HG02610 (cell line): ENCODE data around the gene STX18.
"Not testable (repeated sequence)": the region's sequence is repeated elsewhere in the genome, so short reads cannot be mapped to it uniquely, and the experiment has no call there.

Experiments used
- ATAC-seq: cut with Tn5 transposase; IDR thresholded peaks from one replicate; pipeline ENCODE4 v1.9.1; 2021; ENCODE audit warnings: mild to moderate bottlenecking, moderate library complexity; ENCODE audit not compliant: unreplicated experiment

Gene STX18

GRCh38 chr4:4422117-4422516 lies 119.7 kb downstream of the STX18 start:
- ATAC-seq: not testable (repeated sequence)

- ATAC-seq: no peak
Measured at GRCh38 chr4:4421356-4421755, 120.5 kb downstream of the STX18 start.

- ATAC-seq: no peak
Measured at GRCh38 chr4:4420421-4420820, 121.4 kb downstream of the STX18 start.

DNA sequence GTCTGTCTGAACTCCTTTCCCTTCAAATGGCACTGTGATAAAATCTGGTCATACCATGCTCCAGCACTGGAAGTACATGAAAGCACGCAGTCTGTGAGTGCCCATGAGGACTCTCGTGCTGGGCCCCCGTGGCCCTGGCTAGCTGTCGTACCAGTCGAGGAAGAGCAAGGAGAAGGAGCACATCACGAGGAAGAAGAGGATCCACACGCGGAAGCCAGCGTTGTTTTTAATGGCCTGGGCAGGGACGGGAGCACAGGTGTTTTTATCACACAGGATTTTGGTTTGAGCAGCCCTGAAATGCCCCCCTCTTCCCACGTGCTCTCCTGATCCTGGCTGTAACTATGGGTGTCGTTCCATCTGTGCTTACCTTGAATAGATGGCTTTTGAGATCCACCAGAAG lies 122.0 kb downstream of the STX18 start:
- ATAC-seq: no peak

- no peak for ATAC-seq
Measured at GRCh38 chr4:4418676-4419390, 123.0 kb downstream of the STX18 start.

DNA sequence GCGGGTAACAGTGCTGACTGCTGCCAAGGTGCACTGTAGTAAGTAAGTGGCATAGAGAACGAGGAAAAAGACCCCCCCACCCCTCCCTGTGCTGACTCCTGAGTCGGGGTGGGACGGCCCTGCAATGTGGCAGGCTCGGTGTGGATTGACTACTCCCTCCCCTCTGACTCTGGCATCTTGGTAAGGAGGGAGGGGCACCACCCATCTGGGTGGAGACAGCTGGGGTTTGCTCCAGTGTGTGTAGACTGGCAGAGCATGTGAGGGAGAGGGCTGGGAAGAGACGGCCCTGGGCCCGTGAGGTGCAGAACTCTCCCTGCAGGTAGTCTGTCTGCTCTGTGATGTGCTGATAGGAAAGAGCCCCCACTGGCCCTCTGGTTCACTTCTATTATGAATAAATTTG lies 124.0 kb downstream of the STX18 start:
- no peak for ATAC-seq

DNA sequence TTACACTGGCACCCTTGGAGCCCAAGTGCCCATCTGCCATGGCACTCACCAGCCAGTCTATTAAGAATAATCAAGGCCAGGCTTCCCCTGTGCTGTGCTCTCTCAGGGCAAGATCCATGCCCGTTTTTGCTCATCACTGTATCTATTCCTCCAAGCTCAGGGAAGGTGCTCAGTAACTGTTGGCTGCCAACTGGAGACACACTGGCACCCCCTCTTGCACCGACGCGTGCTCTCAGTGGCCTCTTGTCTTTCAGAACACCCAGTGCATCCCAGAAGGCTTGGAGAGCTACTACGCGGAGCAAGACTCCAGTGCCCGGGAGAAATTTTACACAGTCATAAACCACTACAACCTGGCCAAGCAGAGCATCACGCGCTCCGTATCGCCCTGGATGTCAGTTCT lies 124.9 kb downstream of the STX18 start:
- ATAC-seq: no peak

- ATAC-seq: no peak
Measured at GRCh38 chr4:4415806-4416805, 125.7 kb downstream of the STX18 start.

- ATAC-seq: no peak
Measured at GRCh38 chr4:4415107-4415805, 126.6 kb downstream of the STX18 start.

GRCh38 chr4:4413806-4414205 lies 128.0 kb downstream of the STX18 start:
- ATAC-seq: no peak

DNA sequence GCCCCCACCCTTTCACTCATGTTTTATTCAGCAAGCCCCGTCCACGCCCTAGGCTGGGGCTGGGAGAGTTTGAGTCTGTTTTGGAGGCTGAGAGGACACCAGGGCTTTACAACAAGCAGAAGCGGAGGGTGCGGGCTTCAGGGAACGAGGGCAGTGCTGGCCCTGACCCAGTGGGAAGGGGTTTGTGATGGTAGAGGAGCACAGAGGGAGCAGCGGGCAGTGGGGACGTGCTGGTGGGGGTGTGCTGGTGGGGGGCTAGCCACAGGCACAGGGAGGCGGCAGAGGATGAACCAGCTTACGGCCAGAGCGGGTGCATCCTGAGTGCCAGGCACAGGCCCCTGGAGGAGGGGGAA lies 128.5 kb downstream of the STX18 start:
- no peak for ATAC-seq

DNA sequence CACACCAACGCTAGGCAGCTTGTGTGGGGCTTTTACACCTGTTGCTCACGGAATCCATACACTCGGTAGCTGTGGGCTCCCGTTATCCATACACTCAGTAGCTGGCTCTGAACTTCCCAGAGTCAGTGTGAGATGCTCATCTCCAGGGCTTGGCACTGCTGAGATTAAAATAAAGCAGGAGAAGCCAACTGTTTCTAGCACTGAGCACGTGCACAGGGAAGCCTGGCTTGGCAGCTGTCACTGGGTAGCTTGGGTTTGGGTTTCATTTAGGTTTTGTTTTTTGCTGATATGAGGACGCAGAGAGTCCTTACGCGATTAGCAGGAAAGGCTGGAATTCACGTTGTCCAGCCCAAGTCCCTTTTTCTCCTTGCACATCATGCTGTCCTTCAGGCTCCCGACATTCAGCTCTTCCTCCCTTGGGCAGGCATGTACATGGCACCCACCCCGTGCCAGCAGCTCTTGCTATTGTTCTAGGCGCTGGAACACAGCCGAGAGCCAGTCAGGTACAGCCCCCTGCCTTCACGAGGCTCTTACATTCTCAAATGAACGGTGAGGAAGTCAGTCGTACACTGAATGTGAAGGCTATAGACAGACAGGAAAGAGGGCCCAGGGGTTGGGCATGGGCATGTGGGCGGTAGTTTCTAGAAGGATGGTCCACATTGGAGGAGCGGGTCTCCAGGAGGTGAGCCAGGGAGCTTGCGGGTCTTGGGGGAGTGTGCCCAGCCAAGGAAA lies 129.0 kb downstream of the STX18 start:
- ATAC-seq: no peak

GRCh38 chr4:4411906-4412305 lies 129.9 kb downstream of the STX18 start:
- ATAC-seq: no peak

GRCh38 chr4:4410271-4410670 lies 131.6 kb downstream of the STX18 start:
- no peak for ATAC-seq

DNA sequence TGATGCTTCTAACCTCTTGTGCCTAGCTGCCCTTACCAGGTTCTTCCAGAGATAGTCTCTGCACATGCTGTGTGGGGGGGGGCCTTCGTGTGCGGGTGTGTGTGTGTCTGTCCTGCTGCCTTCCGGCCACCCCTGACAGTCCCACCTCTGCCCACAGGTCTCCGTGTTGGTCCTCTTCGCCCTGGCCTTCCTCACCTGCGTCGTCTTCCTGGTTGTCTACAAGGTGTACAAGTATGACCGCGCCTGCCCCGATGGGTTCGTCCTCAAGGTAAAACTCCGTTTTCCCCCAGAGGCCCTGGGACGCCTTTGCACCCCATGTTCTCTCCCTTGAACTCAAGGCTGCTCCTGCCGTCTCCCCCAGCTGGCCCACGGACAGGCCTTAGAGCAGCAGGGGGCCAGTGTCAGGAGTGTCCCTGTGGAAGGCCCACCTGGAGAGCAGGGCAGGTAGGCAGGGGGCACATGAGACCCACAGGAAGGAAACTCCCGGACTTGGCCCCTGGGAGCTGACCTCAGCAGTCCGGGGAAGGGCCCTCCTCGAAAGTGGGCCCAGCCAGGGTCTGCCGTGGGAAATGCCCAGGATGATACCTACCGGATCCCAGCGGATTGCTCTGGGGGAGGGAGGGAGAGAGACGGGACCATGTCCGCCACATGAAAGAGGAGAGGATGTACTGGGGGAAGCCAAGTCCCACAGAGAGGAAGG lies 132.3 kb downstream of the STX18 start:
- ATAC-seq: no peak

- no peak for ATAC-seq
Measured at GRCh38 chr4:4408576-4409335, 133.1 kb downstream of the STX18 start.

- no peak for ATAC-seq
Measured at GRCh38 chr4:4408132-4408523, 133.7 kb downstream of the STX18 start.

- ATAC-seq: no peak
Measured at GRCh38 chr4:4407299-4408131, 134.3 kb downstream of the STX18 start.
